HEK293 (cell line): Measurements from ENCODE around the gene NEMP2.

Source experiments
- CTCF ChIA-PET: fragments of 350-600 bp; formaldehyde crosslinking; extraction: SDS; loops from one replicate; lab custom pipeline; 2021; ENCODE audit warnings: antibody characterized with exemption; lab: Yijun Ruan, JAX
- POLR2A ChIA-PET: fragments of 300-600 bp; formaldehyde crosslinking; extraction: SDS; loops from one replicate; lab custom pipeline; 2020; ENCODE audit warnings: antibody characterized with exemption, inconsistent platforms; lab: Yijun Ruan, JAX
- H3K27ac ChIP-seq: fragments of 200-500 bp; sonication (Bioruptor generic); 2 replicates; pipeline ENCODE4 v1.5.1; 2014; ENCODE audit warnings: low read depth, low read length, control low read depth, inconsistent platforms; ENCODE audit errors: extremely low read depth
- H3K36me3 ChIP-seq, 2 experiments: fragments of 200-500 bp in 1 of 2; sonication (Bioruptor generic) in 1 of 2; 1 replicate in 1 of 2; 2 replicates in 1 of 2; pipeline ENCODE4 v1.5.1; 2014 to 2017; ENCODE audit warnings: inconsistent platforms in 2 of 2, low read length in 2 of 2; ENCODE audit not compliant: control insufficient read depth in 2 of 2, insufficient read depth in 1 of 2
- H3K4me1 ChIP-seq: fragments of 200-500 bp; sonication (Bioruptor generic); 2 replicates; pipeline ENCODE4 v1.5.1; 2014; ENCODE audit warnings: mild to moderate bottlenecking, low read length, inconsistent platforms; ENCODE audit not compliant: control insufficient read depth, insufficient read depth
- H3K4me3 ChIP-seq: 2 replicates; pipeline ENCODE4 v1.5.1; 2011; ENCODE audit warnings: low read depth, mild to moderate bottlenecking, control low read depth, low read length, moderate library complexity
- H3K9me3 ChIP-seq: fragments of 200-500 bp; sonication (Bioruptor generic); 2 replicates; pipeline ENCODE4 v1.5.1; 2014; ENCODE audit warnings: low read depth, low read length, inconsistent platforms; ENCODE audit not compliant: control insufficient read depth, insufficient read depth
- BCL11B ChIP-seq: fragments of 450-650 bp; formaldehyde crosslinking; IDR thresholded peaks from 2 replicates; pipeline ENCODE4 v1.5.1; 2016; ENCODE audit warnings: low read depth, missing biosample characterization, missing genetic modification characterization
- GLIS1 ChIP-seq: fragments of 450-650 bp; formaldehyde crosslinking; IDR thresholded peaks from 2 replicates; pipeline ENCODE4 v1.5.1; 2016; ENCODE audit warnings: missing biosample characterization, missing genetic modification characterization
- SALL2 ChIP-seq: fragments of 450-650 bp; formaldehyde crosslinking; IDR thresholded peaks from 2 replicates; pipeline ENCODE4 v1.5.0; 2017; ENCODE audit warnings: missing biosample characterization, mild to moderate bottlenecking, missing genetic modification characterization, borderline replicate concordance
- WT1 ChIP-seq: fragments of 450-650 bp; formaldehyde crosslinking; IDR thresholded peaks from 2 replicates; pipeline ENCODE4 v1.5.1; 2016; ENCODE audit warnings: missing biosample characterization, missing genetic modification characterization
- ZBTB17 ChIP-seq: fragments of 450-650 bp; formaldehyde crosslinking; IDR thresholded peaks from 2 replicates; pipeline ENCODE4 v1.5.1; 2016; ENCODE audit warnings: missing biosample characterization, missing genetic modification characterization
- ZBTB7A ChIP-seq: fragments of 450-650 bp; formaldehyde crosslinking; IDR thresholded peaks from 2 replicates; pipeline ENCODE4 v1.5.1; 2016; ENCODE audit warnings: low read depth, missing biosample characterization, missing genetic modification characterization
- ZFP37 ChIP-seq: fragments of 450-650 bp; formaldehyde crosslinking; IDR thresholded peaks from 2 replicates; pipeline ENCODE4 v1.5.1; 2016; ENCODE audit warnings: missing biosample characterization, missing genetic modification characterization
- ZIC2 ChIP-seq: fragments of 450-650 bp; formaldehyde crosslinking; IDR thresholded peaks from 2 replicates; pipeline ENCODE4 v1.5.1; 2016; ENCODE audit warnings: missing biosample characterization, missing genetic modification characterization
- ZNF132 ChIP-seq: fragments of 450-650 bp; formaldehyde crosslinking; IDR thresholded peaks from 2 replicates; pipeline ENCODE4 v1.5.1; 2017; ENCODE audit warnings: missing biosample characterization, missing genetic modification characterization, borderline replicate concordance
- ZNF221 ChIP-seq: fragments of 450-650 bp; formaldehyde crosslinking; IDR thresholded peaks from 2 replicates; pipeline ENCODE4 v1.5.1; 2017; ENCODE audit warnings: missing biosample characterization, missing genetic modification characterization, borderline replicate concordance
- ZNF23 ChIP-seq: fragments of 450-650 bp; formaldehyde crosslinking; IDR thresholded peaks from 2 replicates; pipeline ENCODE4 v1.5.1; 2016; ENCODE audit warnings: missing biosample characterization, missing genetic modification characterization, borderline replicate concordance
- ZNF302 ChIP-seq: fragments of 450-650 bp; formaldehyde crosslinking; IDR thresholded peaks from 2 replicates; pipeline ENCODE4 v1.5.1; 2016; ENCODE audit warnings: missing biosample characterization, missing genetic modification characterization, low read depth
- ZNF350 ChIP-seq: fragments of 450-650 bp; formaldehyde crosslinking; IDR thresholded peaks from 2 replicates; pipeline ENCODE4 v1.5.0; 2017; ENCODE audit warnings: missing biosample characterization, mild to moderate bottlenecking, missing genetic modification characterization
- ZNF529 ChIP-seq: fragments of 450-650 bp; formaldehyde crosslinking; IDR thresholded peaks from 2 replicates; pipeline ENCODE4 v1.5.1; 2017; ENCODE audit warnings: missing genetic modification characterization, missing biosample characterization; ENCODE audit not compliant: insufficient replicate concordance
- ZNF548 ChIP-seq: fragments of 450-650 bp; formaldehyde crosslinking; IDR thresholded peaks from 2 replicates; pipeline ENCODE4 v1.5.1; 2016; ENCODE audit warnings: missing biosample characterization, missing genetic modification characterization
- ZNF558 ChIP-seq: fragments of 450-650 bp; formaldehyde crosslinking; IDR thresholded peaks from 2 replicates; pipeline ENCODE4 v1.5.1; 2016; ENCODE audit warnings: missing biosample characterization, missing genetic modification characterization
- ZNF571 ChIP-seq: fragments of 450-650 bp; formaldehyde crosslinking; IDR thresholded peaks from 2 replicates; pipeline ENCODE4 v1.5.0; 2017; ENCODE audit warnings: missing biosample characterization, missing genetic modification characterization
- ZNF610 ChIP-seq: fragments of 450-650 bp; formaldehyde crosslinking; IDR thresholded peaks from 2 replicates; pipeline ENCODE4 v1.5.1; 2016; ENCODE audit warnings: missing biosample characterization, missing genetic modification characterization, borderline replicate concordance
- ZNF626 ChIP-seq: fragments of 450-650 bp; sonication (Bioruptor Pico); formaldehyde crosslinking; IDR thresholded peaks from 2 replicates; pipeline ENCODE4 v1.5.1; 2018; ENCODE audit warnings: missing biosample characterization, missing genetic modification characterization, inconsistent platforms
- ZNF654 ChIP-seq: fragments of 450-650 bp; formaldehyde crosslinking; IDR thresholded peaks from 2 replicates; pipeline ENCODE4 v1.5.1; 2016; ENCODE audit warnings: low read depth, missing biosample characterization, missing genetic modification characterization
- ZNF658 ChIP-seq: fragments of 450-650 bp; formaldehyde crosslinking; IDR thresholded peaks from 2 replicates; pipeline ENCODE4; 2016; ENCODE audit warnings: missing biosample characterization, missing genetic modification characterization
- ZNF677 ChIP-seq: fragments of 450-650 bp; IDR thresholded peaks from 2 replicates; pipeline ENCODE4 v1.5.0; 2018; ENCODE audit warnings: missing biosample characterization, mild to moderate bottlenecking, missing genetic modification characterization, moderate library complexity
- ZNF791 ChIP-seq: fragments of 450-650 bp; formaldehyde crosslinking; IDR thresholded peaks from 2 replicates; pipeline ENCODE4 v1.5.1; 2016; ENCODE audit warnings: missing biosample characterization, missing genetic modification characterization
- ZSCAN16 ChIP-seq: fragments of 450-650 bp; formaldehyde crosslinking; IDR thresholded peaks from 2 replicates; pipeline ENCODE4 v1.5.1; 2016; ENCODE audit warnings: missing biosample characterization, missing genetic modification characterization
- TF ChIP-seq, protein P1 (sequence below): sonication (generic); formaldehyde crosslinking; IDR thresholded peaks from 2 replicates; pipeline ENCODE4 v1.8.1; 2022; ENCODE audit warnings: mild to moderate bottlenecking, moderate library complexity, missing genetic modification reagents
- TF ChIP-seq, protein P2 (sequence below): fragments of 450-650 bp; formaldehyde crosslinking; IDR thresholded peaks from 2 replicates; pipeline ENCODE4 v1.5.1; 2016; ENCODE audit warnings: missing biosample characterization, missing genetic modification characterization
- TF ChIP-seq, protein P3 (sequence below): fragments of 450-650 bp; formaldehyde crosslinking; IDR thresholded peaks from 2 replicates; pipeline ENCODE4 v1.5.1; 2016; ENCODE audit warnings: missing biosample characterization, missing genetic modification characterization
- TF ChIP-seq, protein P4 (sequence below): fragments of 450-650 bp; formaldehyde crosslinking; IDR thresholded peaks from 2 replicates; pipeline ENCODE4 v1.5.1; 2017; ENCODE audit warnings: missing biosample characterization, missing genetic modification characterization
- TF ChIP-seq, protein P5 (sequence below): fragments of 450-650 bp; formaldehyde crosslinking; IDR thresholded peaks from 2 replicates; pipeline ENCODE4 v1.5.1; 2016; ENCODE audit warnings: missing biosample characterization, missing genetic modification characterization

Gene NEMP2

DNA sequence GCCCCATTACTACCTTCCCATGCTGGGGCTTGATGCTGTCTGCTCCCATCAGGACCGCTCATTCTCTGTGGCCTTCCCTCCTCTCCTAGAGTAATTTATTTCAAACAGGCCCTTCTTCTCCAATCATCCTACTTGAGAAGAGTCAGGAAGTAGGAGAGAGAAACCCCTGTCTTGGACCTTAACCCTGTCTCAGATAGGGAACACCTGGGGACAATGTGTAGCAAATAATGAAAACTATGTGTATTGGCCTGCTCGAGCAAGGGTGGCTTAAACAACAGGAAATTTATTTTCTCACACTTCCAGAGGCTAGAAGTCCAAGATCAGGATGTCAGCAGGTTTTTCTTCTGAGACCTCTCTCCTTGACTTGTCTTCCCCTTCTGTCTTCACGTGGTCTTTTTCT, 26.6 kb upstream of the NEMP2 start (continued):
- no peak for TF ChIP-seq ZNF558 (tag by site-specific recombination)
- TF ChIP-seq ZNF791: no peak
- no peak for TF ChIP-seq SALL2 (tag by site-specific recombination)
- TF ChIP-seq WT1 (tag by site-specific recombination): no peak
- no peak for TF ChIP-seq ZNF626 (tag by site-specific recombination)

DNA sequence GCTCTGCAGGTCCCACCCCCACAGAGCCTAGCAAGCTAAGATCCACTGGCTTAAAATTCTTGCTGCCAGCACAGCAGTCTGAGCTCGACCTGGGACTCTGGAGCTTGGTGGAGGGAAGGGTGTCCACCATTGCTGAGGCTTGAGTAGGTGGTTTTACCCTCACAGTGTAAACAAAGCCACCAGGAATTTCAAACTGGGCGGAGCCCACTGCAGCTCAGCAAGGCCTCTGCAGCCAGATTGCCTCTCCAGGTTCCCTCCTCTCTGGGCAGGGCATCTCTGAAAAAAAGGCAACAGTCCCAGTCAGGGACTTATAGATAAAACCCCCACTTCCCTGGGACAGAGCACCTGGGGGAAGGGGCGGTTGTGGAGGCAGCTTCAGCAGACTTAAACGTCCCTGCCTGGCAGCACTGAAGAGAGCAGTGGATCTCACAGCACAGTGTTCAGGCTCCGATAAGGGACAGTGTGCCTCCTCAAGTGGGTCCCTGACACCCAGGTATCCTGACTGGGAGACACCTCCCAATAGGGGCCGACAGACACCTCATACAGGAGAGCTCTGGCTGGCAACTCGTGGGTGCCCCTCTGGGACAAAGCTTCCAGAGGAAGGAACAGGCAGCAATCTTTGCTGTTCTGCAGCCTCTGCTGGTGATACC, 20.0 kb upstream of the NEMP2 start:
- H3K27ac ChIP-seq: no peak overlapping the region
- POLR2A ChIA-PET: interaction anchor here (0.7 kb wide), 1 partner anchor 10 kb away, joined by 3 read pairs; no protein-coding TSS in a partner anchor
- no peaks in the 10 kb centered on the region for H3K9me3 ChIP-seq
- H3K4me1 ChIP-seq: no peaks in the 10 kb centered on the region
- H3K36me3 ChIP-seq: no peaks in the 10 kb centered on the region
- CTCF ChIA-PET: no interaction called here
- TF ChIP-seq ZNF350 (tag by site-specific recombination): no peak
- no peak for TF ChIP-seq ZNF132
- TF ChIP-seq, protein P1, sequence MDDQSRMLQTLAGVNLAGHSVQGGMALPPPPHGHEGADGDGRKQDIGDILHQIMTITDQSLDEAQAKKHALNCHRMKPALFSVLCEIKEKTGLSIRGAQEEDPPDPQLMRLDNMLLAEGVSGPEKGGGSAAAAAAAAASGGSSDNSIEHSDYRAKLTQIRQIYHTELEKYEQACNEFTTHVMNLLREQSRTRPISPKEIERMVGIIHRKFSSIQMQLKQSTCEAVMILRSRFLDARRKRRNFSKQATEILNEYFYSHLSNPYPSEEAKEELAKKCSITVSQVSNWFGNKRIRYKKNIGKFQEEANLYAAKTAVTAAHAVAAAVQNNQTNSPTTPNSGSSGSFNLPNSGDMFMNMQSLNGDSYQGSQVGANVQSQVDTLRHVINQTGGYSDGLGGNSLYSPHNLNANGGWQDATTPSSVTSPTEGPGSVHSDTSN: no peak
- no peak for TF ChIP-seq ZNF23 (tag by site-specific recombination)
- no peak for TF ChIP-seq ZNF571 (tag by site-specific recombination)
- TF ChIP-seq ZNF677: no peak
- TF ChIP-seq ZBTB7A (tag by site-specific recombination): no peak
- TF ChIP-seq ZIC2 (tag by site-specific recombination): no peak
- no peak for TF ChIP-seq ZNF654 (tag by site-specific recombination)
- TF ChIP-seq ZFP37: no peak
- no peak for TF ChIP-seq ZNF610
- TF ChIP-seq, protein P2, sequence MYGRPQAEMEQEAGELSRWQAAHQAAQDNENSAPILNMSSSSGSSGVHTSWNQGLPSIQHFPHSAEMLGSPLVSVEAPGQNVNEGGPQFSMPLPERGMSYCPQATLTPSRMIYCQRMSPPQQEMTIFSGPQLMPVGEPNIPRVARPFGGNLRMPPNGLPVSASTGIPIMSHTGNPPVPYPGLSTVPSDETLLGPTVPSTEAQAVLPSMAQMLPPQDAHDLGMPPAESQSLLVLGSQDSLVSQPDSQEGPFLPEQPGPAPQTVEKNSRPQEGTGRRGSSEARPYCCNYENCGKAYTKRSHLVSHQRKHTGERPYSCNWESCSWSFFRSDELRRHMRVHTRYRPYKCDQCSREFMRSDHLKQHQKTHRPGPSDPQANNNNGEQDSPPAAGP (tag by site-specific recombination): no peak
- no peak for TF ChIP-seq BCL11B (tag by site-specific recombination)
- TF ChIP-seq, all 188 proteins: peak for 0
- no peak overlapping the region for H3K4me3 ChIP-seq

DNA sequence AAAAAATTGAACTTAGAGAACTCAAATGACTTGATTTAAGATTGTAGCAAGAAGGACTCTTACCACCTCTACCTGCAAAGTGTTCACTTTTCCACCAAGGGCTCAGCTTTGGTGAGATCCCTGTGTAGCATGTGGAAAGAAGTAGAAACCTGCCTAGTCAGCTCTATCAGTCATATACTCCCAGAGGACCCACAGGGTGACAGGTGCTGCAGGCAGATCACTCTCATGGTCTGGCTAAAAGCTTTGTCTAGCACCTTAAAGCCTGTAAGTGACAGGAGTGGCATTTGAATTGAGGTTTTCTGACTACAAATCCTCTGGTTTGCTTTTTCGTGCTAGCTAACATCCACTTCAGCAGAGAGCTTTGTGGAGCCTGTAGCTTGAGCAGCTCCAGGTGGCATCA, 18.7 kb upstream of the NEMP2 start:
- ChIA-PET CTCF (interaction anchor here (0.6 to 1.1 kb wide), 2 partner anchors 127 to 143 kb away, joined by 3 to 6 read pairs; no protein-coding TSS in a partner anchor), POLR2A (no interaction called here)
- Histone ChIP-seq H3K4me1 (no peaks in the 10 kb centered on the region), H3K36me3 (no peaks in the 10 kb centered on the region), H3K9me3 (no peaks in the 10 kb centered on the region), H3K4me3 (no peak overlapping the region), H3K27ac (no peak overlapping the region)
- TF ChIP-seq ZNF221 (no peak), GLIS1 (tag by site-specific recombination) (no peak), ZSCAN16 (tag by site-specific recombination) (no peak), ZNF548 (tag by site-specific recombination) (no peak), ZNF654 (tag by site-specific recombination) (no peak), ZNF529 (no peak), ZNF302 (tag by site-specific recombination) (no peak), ZBTB7A (tag by site-specific recombination) (no peak), ZBTB17 (tag by site-specific recombination) (no peak), ZNF658 (tag by site-specific recombination) (no peak)
- TF ChIP-seq, protein P3, sequence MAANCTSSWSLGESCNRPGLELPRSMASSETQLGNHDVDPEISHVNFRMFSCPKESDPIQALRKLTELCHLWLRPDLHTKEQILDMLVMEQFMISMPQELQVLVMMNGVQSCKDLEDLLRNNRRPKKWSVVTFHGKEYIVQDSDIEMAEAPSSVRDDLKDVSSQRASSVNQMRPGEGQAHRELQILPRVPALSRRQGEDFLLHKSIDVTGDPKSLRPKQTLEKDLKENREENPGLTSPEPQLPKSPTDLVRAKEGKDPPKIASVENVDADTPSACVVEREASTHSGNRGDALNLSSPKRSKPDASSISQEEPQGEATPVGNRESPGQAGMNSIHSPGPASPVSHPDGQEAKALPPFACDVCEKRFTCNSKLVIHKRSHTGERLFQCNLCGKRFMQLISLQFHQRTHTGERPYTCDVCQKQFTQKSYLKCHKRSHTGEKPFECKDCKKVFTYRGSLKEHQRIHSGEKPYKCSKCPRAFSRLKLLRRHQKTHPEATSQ (tag by site-specific recombination): no peak
- TF ChIP-seq, protein P4, sequence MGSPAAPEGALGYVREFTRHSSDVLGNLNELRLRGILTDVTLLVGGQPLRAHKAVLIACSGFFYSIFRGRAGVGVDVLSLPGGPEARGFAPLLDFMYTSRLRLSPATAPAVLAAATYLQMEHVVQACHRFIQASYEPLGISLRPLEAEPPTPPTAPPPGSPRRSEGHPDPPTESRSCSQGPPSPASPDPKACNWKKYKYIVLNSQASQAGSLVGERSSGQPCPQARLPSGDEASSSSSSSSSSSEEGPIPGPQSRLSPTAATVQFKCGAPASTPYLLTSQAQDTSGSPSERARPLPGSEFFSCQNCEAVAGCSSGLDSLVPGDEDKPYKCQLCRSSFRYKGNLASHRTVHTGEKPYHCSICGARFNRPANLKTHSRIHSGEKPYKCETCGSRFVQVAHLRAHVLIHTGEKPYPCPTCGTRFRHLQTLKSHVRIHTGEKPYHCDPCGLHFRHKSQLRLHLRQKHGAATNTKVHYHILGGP (tag by site-specific recombination): no peak
- TF ChIP-seq, protein P5, sequence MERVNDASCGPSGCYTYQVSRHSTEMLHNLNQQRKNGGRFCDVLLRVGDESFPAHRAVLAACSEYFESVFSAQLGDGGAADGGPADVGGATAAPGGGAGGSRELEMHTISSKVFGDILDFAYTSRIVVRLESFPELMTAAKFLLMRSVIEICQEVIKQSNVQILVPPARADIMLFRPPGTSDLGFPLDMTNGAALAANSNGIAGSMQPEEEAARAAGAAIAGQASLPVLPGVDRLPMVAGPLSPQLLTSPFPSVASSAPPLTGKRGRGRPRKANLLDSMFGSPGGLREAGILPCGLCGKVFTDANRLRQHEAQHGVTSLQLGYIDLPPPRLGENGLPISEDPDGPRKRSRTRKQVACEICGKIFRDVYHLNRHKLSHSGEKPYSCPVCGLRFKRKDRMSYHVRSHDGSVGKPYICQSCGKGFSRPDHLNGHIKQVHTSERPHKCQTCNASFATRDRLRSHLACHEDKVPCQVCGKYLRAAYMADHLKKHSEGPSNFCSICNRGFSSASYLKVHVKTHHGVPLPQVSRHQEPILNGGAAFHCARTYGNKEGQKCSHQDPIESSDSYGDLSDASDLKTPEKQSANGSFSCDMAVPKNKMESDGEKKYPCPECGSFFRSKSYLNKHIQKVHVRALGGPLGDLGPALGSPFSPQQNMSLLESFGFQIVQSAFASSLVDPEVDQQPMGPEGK (tag by site-specific recombination): no peak
